GM12878 (cell line): ENCODE results near the gene DAAM1. TPM values are rescaled to one million over a fixed set of nuclear protein-coding genes. Genes with fewer than 3 reads are reported as not detected.

ENCODE experiments used
- ATAC-seq: fragments of 200-7000 bp; cut with Tn5 transposase; 3 replicates; pipeline ENCODE4 v1.9.1; 2020; ENCODE audit warnings: mild to moderate bottlenecking, moderate library complexity
- BruUV-seq: library from RNA; stranded (reverse); fragments of 400-500 nt; replicated peaks from 2 replicates; lab custom pipeline; 2021; lab: Mats Ljungman, UMichigan
- CTCF ChIA-PET: fragments of 300-600 bp; sonication (Branson Sonifier 250); formaldehyde crosslinking; extraction: SDS; loops from one replicate; lab custom pipeline; 2021; ENCODE audit warnings: inconsistent platforms; lab: Yijun Ruan, JAX
- POLR2A ChIA-PET: fragments of 350-600 bp; formaldehyde crosslinking; extraction: SDS; loops from one replicate; lab custom pipeline; 2021; ENCODE audit warnings: inconsistent platforms; lab: Charles Lee
- RAD21 ChIA-PET: fragments of 300-600 bp; sonication (Branson Sonifier 250); formaldehyde crosslinking; loops from one replicate; lab custom pipeline; 2023; ENCODE audit warnings: antibody characterized with exemption; ENCODE audit not compliant: unreplicated experiment; lab: Charles Lee
- SMC1A ChIA-PET: fragments of 300-600 bp; sonication (Branson Sonifier 250); formaldehyde crosslinking; loops from one replicate; lab custom pipeline; 2023; ENCODE audit not compliant: unreplicated experiment, uncharacterized antibody; lab: Charles Lee
- DNase-seq: peaks from one replicate; pipeline ENCODE4 v3.0.0-alpha.2; 2011; ENCODE audit warnings: low read depth, low spot score
- FAIRE-seq: peaks from 3 replicates; lab custom pipeline; 2011; peaks lifted over from hg19 to GRCh38; lab: Jason Lieb, UNC
- H2AFZ ChIP-seq: 2 replicates; pipeline ENCODE4 v1.6.0; 2011; ENCODE audit warnings: low read depth, low read length, control low read depth; ENCODE audit not compliant: control insufficient read depth
- H3K27ac ChIP-seq: 2 replicates; pipeline ENCODE4 v1.5.1; 2011; ENCODE audit warnings: control low read depth; ENCODE audit not compliant: control insufficient read depth, insufficient read depth
- H3K27me3 ChIP-seq, 2 experiments: replicated peaks in 1 of 2; 2 replicates each; pipeline versions ENCODE4 v1.6.0 to v1.6.1; 2011; ENCODE audit warnings: low read length in 1 of 2; ENCODE audit not compliant: control insufficient read depth in 2 of 2, insufficient read depth in 2 of 2
- H3K36me3 ChIP-seq, 2 experiments: 2 replicates each; pipeline ENCODE4 v1.5.1; 2011; ENCODE audit warnings: low read length in 1 of 2; ENCODE audit not compliant: control insufficient read depth in 2 of 2, insufficient read depth in 2 of 2
- H3K4me1 ChIP-seq: 2 replicates; pipeline ENCODE4 v1.6.1; 2011; ENCODE audit warnings: mild to moderate bottlenecking, low read length, moderate library complexity, mixed read lengths; ENCODE audit not compliant: control insufficient read depth, insufficient read depth
- H3K4me2 ChIP-seq: 2 replicates; pipeline ENCODE4 v1.6.0; 2011; ENCODE audit warnings: control low read depth; ENCODE audit not compliant: control insufficient read depth, insufficient read depth
- H3K4me3 ChIP-seq: fragments of 200-600 bp; sonication (generic); 2 replicates; pipeline ENCODE4 v1.5.1; 2016
- H3K79me2 ChIP-seq: 2 replicates; pipeline ENCODE4 v1.6.0; 2011; ENCODE audit warnings: low read length; ENCODE audit not compliant: control insufficient read depth, insufficient read depth
- H3K9ac ChIP-seq: 2 replicates; pipeline ENCODE4 v1.8.0; 2011; ENCODE audit warnings: low read length, control low read depth, mixed read lengths; ENCODE audit not compliant: control insufficient read depth, insufficient read depth
- H3K9me3 ChIP-seq: replicated peaks from 3 replicates; pipeline ENCODE4 v1.5.1; 2011; ENCODE audit warnings: mild to moderate bottlenecking, low read length; ENCODE audit not compliant: control insufficient read depth, insufficient read depth
- H4K20me1 ChIP-seq: 2 replicates; pipeline ENCODE4 v1.6.0; 2011; ENCODE audit not compliant: control insufficient read depth, insufficient read depth
- CTCF ChIP-seq, 3 experiments: IDR thresholded peaks in 2 of 3; conservative IDR thresholded peaks in 1 of 3; 2 replicates each; pipeline ENCODE4 v1.5.1; 2011; ENCODE audit warnings: low read depth in 3 of 3, low read length in 3 of 3, mild to moderate bottlenecking in 3 of 3, control low read depth in 2 of 3, moderate library complexity in 2 of 3, inconsistent platforms in 1 of 3, mixed read lengths in 1 of 3; ENCODE audit not compliant: control insufficient read depth in 2 of 3, insufficient read depth in 1 of 3; ENCODE audit errors: extremely low read depth in 1 of 3
- E2F4 ChIP-seq: IDR thresholded peaks from 2 replicates; pipeline ENCODE4 v1.6.1; 2012; ENCODE audit warnings: low read depth, low read length, improper control_type of control experiment
- E2F8 ChIP-seq: fragments of 450-650 bp; IDR thresholded peaks from 2 replicates; pipeline ENCODE4 v1.6.1; 2018; ENCODE audit warnings: mild to moderate bottlenecking, low read depth, moderate library complexity; ENCODE audit not compliant: partially characterized antibody
- EP300 ChIP-seq, 2 experiments: fragments of 150-350 bp in 1 of 2; IDR thresholded peaks; 2 replicates each; pipeline ENCODE4 v1.6.1; 2011 to 2012; ENCODE audit warnings: low read depth in 2 of 2, low read length in 2 of 2, borderline replicate concordance in 1 of 2, improper control_type of control experiment in 1 of 2, inconsistent platforms in 1 of 2; ENCODE audit not compliant: control insufficient read depth in 1 of 2
- FOXK2 ChIP-seq: fragments of 450-650 bp; IDR thresholded peaks from 2 replicates; pipeline ENCODE4 v1.6.1; 2017; ENCODE audit warnings: mild to moderate bottlenecking, moderate library complexity
- HDGF ChIP-seq: fragments of 450-650 bp; IDR thresholded peaks from 2 replicates; pipeline ENCODE4 v1.6.1; 2016; ENCODE audit warnings: antibody characterized with exemption
- NFYB ChIP-seq: IDR thresholded peaks from 2 replicates; pipeline ENCODE4 v1.6.1; 2011; ENCODE audit warnings: low read depth, mild to moderate bottlenecking, low read length, improper control_type of control experiment, moderate library complexity; ENCODE audit not compliant: insufficient read depth
- PML ChIP-seq: IDR thresholded peaks from 2 replicates; pipeline ENCODE4 v1.6.1; 2012; ENCODE audit warnings: low read length, inconsistent platforms
- REST ChIP-seq: IDR thresholded peaks from 2 replicates; pipeline ENCODE4 v1.6.1; 2012; ENCODE audit warnings: mild to moderate bottlenecking, low read depth, low read length
- WGBS: methylation state at CpG from one replicate; pipeline ENCODE4 v1.1.6; 2016; ENCODE audit warnings: low lambda C conversion rate; ENCODE audit not compliant: insufficient replicate concordance, insufficient coverage; ENCODE audit errors: missing lambda C conversion rate; 5-methylcytosine and 5-hydroxymethylcytosine counted together
- in situ Hi-C: fragments of 300-500 bp; cut with MboI; formaldehyde crosslinking; loops from 9 replicates; pipeline ENCODE4 v1.14.3; 2018; ENCODE audit warnings: mixed read lengths
- intact Hi-C: fragments of 100-400 bp; cut with micrococcal nuclease; formaldehyde crosslinking; loops from one replicate; pipeline ENCODE4 v1.14.2; 2022; ENCODE audit not compliant: unreplicated experiment
- polyA plus RNA-seq, 11 experiments: library from polyadenylated mRNA; depleted of rRNA in 4 of 11; unstranded in 6 of 11; stranded (reverse) in 5 of 11; fragments of >200 nt; fragmentation: Nextera tagmentation in 4 of 11; fragmentation: Illumina TruSeq in 1 of 11; extraction: Ambion mirVana in 4 of 11; extraction: Trizol in 1 of 11; gene quantifications; 1 replicate in 1 of 11; 2 replicates in 10 of 11; pipeline versions ENCODE4 v1.2.1 to v1.2.3, GENCODE V29; 2011 to 2016; ENCODE audit warnings: inconsistent platforms in 2 of 11, missing spikeins in 2 of 11, low read depth in 1 of 11
- total RNA-seq, 4 experiments: library from RNA; depleted of rRNA in 3 of 4; stranded (reverse); fragments of >200 nt in 3 of 4; fragmentation: Illumina TruSeq in 1 of 4; extraction: Trizol in 1 of 4; gene quantifications; 2 replicates each; pipeline versions ENCODE4 v1.2.1 to v1.2.3, GENCODE V29; 2013 to 2021

Gene DAAM1
- total and polyA plus RNA-seq, 10 of the 15 experiments (the other 5 are each of a cell fraction or from before 2014, with no cell fraction given), result 13.8 to 32.4 (median 24.2) TPM

- ATAC-seq, result no peak
- Histone ChIP-seq H4K20me1 (no peaks in the 10 kb centered on the region), H3K79me2 (no peaks in the 10 kb centered on the region), H3K9me3 (no peaks in the 10 kb centered on the region), H3K36me3 (no peaks in the 10 kb centered on the region), H3K27me3 (no peaks in the 10 kb centered on the region), H3K4me2 (no peak overlapping the region), H3K4me3 (no peak overlapping the region), H3K27ac (no peak overlapping the region), H3K4me1 (peaks cover 10% of the 10 kb centered on the region; the same call in 1 of the 2 replicates), H3K9ac (no peak overlapping the region), H2AFZ (no peak overlapping the region)
- POLR2A ChIA-PET, result interaction anchor here (0.6 to 0.8 kb wide), 2 partner anchors 55 to 125 kb away, joined by 3 read pairs; no protein-coding TSS in a partner anchor
- no peak for DNase-seq
- CTCF ChIA-PET, result interaction anchor here (1.3 kb wide), 1 partner anchor 12 kb away, joined by 3 read pairs; no protein-coding TSS in a partner anchor
- intact Hi-C loops (no loop called here), in situ Hi-C loops (no loop called here)
- no peak for FAIRE-seq
- no TSS peak for BruUV-seq
- 97% methylated on average over 5 of the region's 5 CpGs for WGBS
- RAD21 ChIA-PET, result no interaction called here
- SMC1A ChIA-PET, result interaction anchor here (0.7 to 1.2 kb wide), 4 partner anchors 14 to 185 kb away, joined by 3 to 5 read pairs (median 4); no protein-coding TSS in a partner anchor
- TF ChIP-seq NFYB (no peak), PML (no peak), REST (no peak), FOXK2 (no peak), HDGF (no peak), E2F8 (no peak), E2F4 (no peak), EP300 (IDR thresholded peaks at IDR 0.05; ENCODE audit: borderline replicate concordance in 1 of 2, control insufficient read depth in 1 of 2, low read depth in 2 of 2, low read length in 2 of 2) (no peak), CTCF (IDR thresholded peaks at IDR 0.05 in 2 of 3, conservative IDR thresholded peaks at IDR 0.05 in 1 of 3; ENCODE audit: control insufficient read depth in 2 of 3, extremely low read depth in 1 of 3, insufficient read depth in 1 of 3, low read depth in 3 of 3, low read length in 3 of 3) (no peak)
Measured at GRCh38 chr14:59317798-59318505, 129.5 kb downstream of the DAAM1 start.
